Panc1 (cell line): ENCODE data around the gene RAC2. TPM values are rescaled to one million over a fixed set of nuclear protein-coding genes. Genes with fewer than 3 reads are reported as not detected.

Experiments used
- ATAC-seq: fragments of 200-7000 bp; cut with Tn5 transposase; 2 replicates; pipeline ENCODE4 v1.9.1; 2020; ENCODE audit warnings: mild to moderate bottlenecking, moderate library complexity
- BruUV-seq: library from RNA; stranded (reverse); fragments of 400-500 nt; replicated peaks from 2 replicates; lab custom pipeline; 2021; lab: Mats Ljungman, UMichigan
- CTCF ChIA-PET: fragments of 300-600 bp; sonication (Branson Sonifier 250); formaldehyde crosslinking; loops from one replicate; lab custom pipeline; 2022; ENCODE audit warnings: antibody characterized with exemption; lab: Charles Lee
- POLR2A ChIA-PET: fragments of 300-600 bp; sonication (Branson Sonifier 250); formaldehyde crosslinking; loops from one replicate; lab custom pipeline; 2022; ENCODE audit warnings: antibody characterized with exemption; lab: Charles Lee
- DNase-seq: peaks from one replicate; pipeline ENCODE4 v3.0.0-alpha.2; 2010; ENCODE audit warnings: low read depth, low spot score
- H3K27ac ChIP-seq: 2 replicates; pipeline ENCODE4 v1.5.1; 2011; ENCODE audit warnings: mild to moderate bottlenecking, low read length, inconsistent platforms
- H3K27me3 ChIP-seq: fragments of 200-500 bp; sonication (Bioruptor generic); 2 replicates; pipeline ENCODE4 v1.6.0; 2014; ENCODE audit warnings: low read length, inconsistent platforms; ENCODE audit not compliant: control insufficient read depth, insufficient read depth
- H3K36me3 ChIP-seq: fragments of 200-500 bp; sonication (Bioruptor generic); 2 replicates; pipeline ENCODE4 v1.5.1; 2014; ENCODE audit warnings: inconsistent platforms, mild to moderate bottlenecking, low read length, moderate library complexity; ENCODE audit not compliant: control insufficient read depth, insufficient read depth
- H3K4me1 ChIP-seq: 2 replicates; pipeline ENCODE4 v1.5.1; 2011; ENCODE audit warnings: inconsistent platforms, mild to moderate bottlenecking, low read length, moderate library complexity; ENCODE audit not compliant: control insufficient read depth, insufficient read depth
- H3K4me3 ChIP-seq, 2 experiments: 2 replicates each; pipeline ENCODE4 v1.5.1; 2011 to 2012; ENCODE audit warnings: low read depth in 2 of 2, low read length in 2 of 2, mild to moderate bottlenecking in 2 of 2, inconsistent platforms in 1 of 2, moderate library complexity in 1 of 2
- H3K9me3 ChIP-seq: fragments of 200-500 bp; sonication (Bioruptor generic); 2 replicates; pipeline ENCODE4 v1.5.1; 2014; ENCODE audit warnings: low read depth, mild to moderate bottlenecking, inconsistent platforms, low read length, moderate library complexity; ENCODE audit not compliant: control insufficient read depth, insufficient read depth
- POLR2AphosphoS5 ChIP-seq: IDR thresholded peaks from 2 replicates; pipeline ENCODE4 v1.6.1; 2012; ENCODE audit warnings: mild to moderate bottlenecking, low read depth, low read length, moderate library complexity
- REST ChIP-seq, 2 experiments: IDR thresholded peaks; 2 replicates each; pipeline ENCODE4 v1.6.1; 2011 to 2012; ENCODE audit warnings: low read depth in 2 of 2, control low read depth in 1 of 2, low read length in 1 of 2, mild to moderate bottlenecking in 1 of 2, moderate library complexity in 1 of 2; ENCODE audit not compliant: insufficient read depth in 1 of 2
- SIN3A ChIP-seq: IDR thresholded peaks from 2 replicates; pipeline ENCODE4 v1.6.1; 2012; ENCODE audit warnings: low read depth, mild to moderate bottlenecking, low read length, moderate library complexity, borderline replicate concordance; ENCODE audit not compliant: insufficient read depth
- TCF7L2 ChIP-seq: IDR thresholded peaks from 2 replicates; pipeline ENCODE4 v1.6.1; 2011; ENCODE audit warnings: mild to moderate bottlenecking, low read depth, low read length, inconsistent platforms
- in situ Hi-C: cut with HindIII; loops from 2 replicates; pipeline ENCODE4 v1.10.0; 2016; ENCODE audit warnings: low sequenced_read_pairs, low pct_unique_long_range_greater_than_20kb
- intact Hi-C: fragments of 100-400 bp; cut with micrococcal nuclease; formaldehyde crosslinking; loops from one replicate; pipeline ENCODE4 v1.10.0; 2022; ENCODE audit not compliant: unreplicated experiment
- total RNA-seq: library from RNA; stranded (reverse); gene quantifications from one replicate; pipeline ENCODE4 v1.2.1, GENCODE V29; 2021; ENCODE audit not compliant: unreplicated experiment
- TF ChIP-seq, protein P1 (sequence below): fragments of 450-650 bp; IDR thresholded peaks from 2 replicates; pipeline ENCODE4 v1.5.1; 2017; ENCODE audit warnings: mild to moderate bottlenecking

RAC2 gene
- total RNA-seq, 1 experiment from 2014 or later: 1.5 TPM

DNA sequence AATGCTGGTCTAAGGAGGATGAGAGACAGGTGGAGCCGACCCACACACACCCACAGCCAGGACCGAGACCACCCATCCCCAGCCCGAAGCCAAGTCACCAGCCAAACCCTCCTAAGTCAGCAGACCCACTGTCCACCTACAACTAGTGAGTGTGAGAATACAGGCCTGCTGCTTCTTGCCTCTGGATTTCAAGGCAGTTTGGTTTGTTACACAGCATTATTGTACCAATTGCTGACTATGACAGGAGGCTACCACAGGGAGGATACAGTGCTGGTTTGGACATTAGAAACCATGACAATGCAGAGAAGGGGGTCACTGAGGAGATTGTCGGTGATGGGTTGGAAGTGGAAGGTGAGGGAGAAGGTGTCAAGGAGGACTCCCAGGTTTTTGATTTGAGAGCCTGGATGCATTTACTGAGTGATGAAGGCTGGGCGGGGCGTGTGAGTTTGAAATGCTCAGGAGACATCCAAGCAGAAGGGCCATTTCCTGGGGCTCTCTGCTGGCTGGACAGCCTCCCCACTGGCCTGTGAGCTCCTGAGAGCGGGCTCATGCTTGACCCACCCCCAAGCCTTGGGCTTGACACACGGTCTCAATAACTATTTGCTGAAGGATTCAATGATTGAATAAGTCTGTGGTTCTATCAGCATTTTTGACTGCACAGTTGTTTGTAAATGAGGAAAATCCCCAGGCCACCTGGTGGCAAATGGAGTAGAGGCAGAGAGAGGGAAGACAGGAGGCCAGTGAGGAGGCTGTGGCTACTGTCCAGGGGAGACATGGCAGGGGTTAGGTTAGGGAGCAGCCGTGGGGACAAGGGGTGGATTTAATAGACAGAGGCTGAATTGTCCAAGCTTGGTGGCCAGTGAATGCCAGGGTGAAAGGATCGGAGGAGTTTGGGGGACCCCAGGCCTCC lies 22.4 kb downstream of the RAC2 start:
- H3K27ac ChIP-seq: no peak overlapping the region
- ATAC-seq (no peak), DNase-seq (no peak)
- H3K4me3 ChIP-seq: no peak overlapping the region
- H3K36me3 ChIP-seq: no peaks in the 10 kb centered on the region
- no peak for TF ChIP-seq SIN3A
- no peaks in the 10 kb centered on the region for H3K9me3 ChIP-seq
- BruUV-seq: no TSS peak
- intact Hi-C loops (no loop called here), in situ Hi-C loops (no loop called here)
- no peaks in the 10 kb centered on the region for H3K4me1 ChIP-seq
- CTCF ChIA-PET: no interaction called here
- POLR2A ChIA-PET: no interaction called here
- no peaks in the 10 kb centered on the region for H3K27me3 ChIP-seq

DNA sequence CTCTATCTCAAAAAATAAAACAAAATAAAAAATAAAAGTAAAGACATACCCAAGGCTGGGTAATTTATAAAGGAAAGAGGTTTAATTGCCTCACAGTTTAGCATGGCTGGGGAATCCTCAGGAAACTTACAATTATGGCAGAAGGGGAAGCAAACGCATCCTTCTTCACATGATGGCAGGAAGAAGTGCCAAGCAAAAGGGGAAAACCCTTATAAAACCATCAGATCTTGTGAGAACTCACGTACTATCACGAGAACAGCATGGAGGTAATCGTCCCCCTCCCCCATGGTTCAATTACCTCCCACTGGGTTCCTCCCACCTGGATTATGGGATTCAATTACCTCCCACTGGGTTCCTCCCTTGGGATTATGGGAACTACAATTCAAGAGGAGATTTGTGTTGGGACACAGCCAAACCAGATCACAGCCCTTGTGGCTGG lies 23.5 kb downstream of the RAC2 start:
- TF ChIP-seq REST (IDR thresholded peaks at IDR 0.05; ENCODE audit: insufficient read depth in 1 of 2, low read depth in 2 of 2, low read length in 1 of 2): no peak
- no peak for TF ChIP-seq TCF7L2
- TF ChIP-seq POLR2AphosphoS5: no peak
- TF ChIP-seq SIN3A: no peak
- TF ChIP-seq, protein P1, sequence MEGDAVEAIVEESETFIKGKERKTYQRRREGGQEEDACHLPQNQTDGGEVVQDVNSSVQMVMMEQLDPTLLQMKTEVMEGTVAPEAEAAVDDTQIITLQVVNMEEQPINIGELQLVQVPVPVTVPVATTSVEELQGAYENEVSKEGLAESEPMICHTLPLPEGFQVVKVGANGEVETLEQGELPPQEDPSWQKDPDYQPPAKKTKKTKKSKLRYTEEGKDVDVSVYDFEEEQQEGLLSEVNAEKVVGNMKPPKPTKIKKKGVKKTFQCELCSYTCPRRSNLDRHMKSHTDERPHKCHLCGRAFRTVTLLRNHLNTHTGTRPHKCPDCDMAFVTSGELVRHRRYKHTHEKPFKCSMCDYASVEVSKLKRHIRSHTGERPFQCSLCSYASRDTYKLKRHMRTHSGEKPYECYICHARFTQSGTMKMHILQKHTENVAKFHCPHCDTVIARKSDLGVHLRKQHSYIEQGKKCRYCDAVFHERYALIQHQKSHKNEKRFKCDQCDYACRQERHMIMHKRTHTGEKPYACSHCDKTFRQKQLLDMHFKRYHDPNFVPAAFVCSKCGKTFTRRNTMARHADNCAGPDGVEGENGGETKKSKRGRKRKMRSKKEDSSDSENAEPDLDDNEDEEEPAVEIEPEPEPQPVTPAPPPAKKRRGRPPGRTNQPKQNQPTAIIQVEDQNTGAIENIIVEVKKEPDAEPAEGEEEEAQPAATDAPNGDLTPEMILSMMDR: no peak
- Histone ChIP-seq H3K36me3 (no peaks in the 10 kb centered on the region), H3K27me3 (no peaks in the 10 kb centered on the region), H3K27ac (no peak overlapping the region), H3K9me3 (no peaks in the 10 kb centered on the region), H3K4me1 (no peaks in the 10 kb centered on the region), H3K4me3 (no peak overlapping the region)
- DNase-seq: no peak
- intact Hi-C loops (no loop called here), in situ Hi-C loops (no loop called here)
- ChIA-PET POLR2A (no interaction called here), CTCF (no interaction called here)
- no TSS peak for BruUV-seq
- ATAC-seq: no peak

GRCh38 chr22:37219533-37219932 lies 24.5 kb downstream of the RAC2 start:
- H3K4me1 ChIP-seq: no peaks in the 10 kb centered on the region
- H3K27ac ChIP-seq: no peak overlapping the region
- no TSS peak for BruUV-seq
- intact Hi-C loops: no loop called here
- POLR2A ChIA-PET: no interaction called here
- ATAC-seq: no peak
- no peak for TF ChIP-seq SIN3A
- TF ChIP-seq, protein P1: no peak
- no peak for TF ChIP-seq REST (IDR thresholded peaks at IDR 0.05; ENCODE audit: insufficient read depth in 1 of 2, low read depth in 2 of 2, low read length in 1 of 2)
- CTCF ChIA-PET: no interaction called here
- DNase-seq: no peak
- H3K27me3 ChIP-seq: no peaks in the 10 kb centered on the region
- no peaks in the 10 kb centered on the region for H3K36me3 ChIP-seq
- no peaks in the 10 kb centered on the region for H3K9me3 ChIP-seq
- no peak overlapping the region for H3K4me3 ChIP-seq
- in situ Hi-C loops: no loop called here
